Measurements from ENCODE around the gene FOCAD.

FOCAD gene

DNA sequence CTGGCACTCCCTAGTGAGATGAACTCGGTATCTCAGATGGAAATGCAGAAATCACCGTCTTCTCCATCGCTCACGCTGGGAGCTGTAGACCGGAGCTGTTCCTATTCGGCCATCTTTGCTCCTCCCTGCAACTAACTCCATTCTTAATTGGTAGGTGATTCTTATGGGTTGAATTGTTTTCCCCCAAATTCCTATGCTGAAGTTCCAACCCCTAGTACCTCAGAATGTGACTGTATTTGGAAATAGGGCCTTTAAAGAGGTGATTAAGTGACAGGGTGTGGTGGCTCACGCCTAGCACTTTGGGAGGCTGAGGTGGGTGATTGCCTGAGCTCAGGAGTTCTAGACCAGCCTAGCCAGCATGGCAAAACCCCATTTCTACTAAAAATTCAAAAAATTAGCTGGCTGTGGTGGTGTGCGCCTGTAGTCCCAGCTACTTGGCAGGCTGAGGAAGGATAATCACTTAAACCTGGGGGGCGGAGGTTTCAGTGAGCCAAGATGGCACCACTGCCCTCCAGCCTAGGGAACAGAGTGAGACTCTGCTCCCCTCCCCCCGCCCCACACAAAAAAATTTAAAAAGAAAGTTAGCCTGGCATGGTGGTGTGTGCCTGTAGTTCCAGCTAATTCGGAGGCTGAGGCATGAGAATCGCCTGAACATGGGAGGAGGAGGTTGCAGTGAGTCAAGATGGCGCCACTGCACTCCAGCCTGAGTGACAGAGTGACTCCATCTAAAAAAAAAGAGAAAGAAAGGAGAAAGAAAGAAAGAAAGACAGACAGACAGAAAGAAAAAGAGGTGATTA is 25.2 kb upstream of the FOCAD start:
- Histone ChIP-seq H3K27me3 (no peaks in the 10 kb centered on the region), H3K9me3 (no peaks in the 10 kb centered on the region), H3K4me1 (no peaks in the 10 kb centered on the region), H3K4me3 (peak overlapping the region; percentile 50 to 52), H3K36me3 (no peaks in the 10 kb centered on the region), H3K27ac (no peak overlapping the region)
- intact Hi-C loops (cut with DNase I; ENCODE audit: low total_unique reads): no loop called here
- TF ChIP-seq CTCF (IDR thresholded peaks at IDR 0.05): no peak
- no peak for DNase-seq

- TF ChIP-seq CTCF (IDR thresholded peaks at IDR 0.05): no peak
- no peaks in the 10 kb centered on the region for H3K36me3 ChIP-seq
- no peak overlapping the region for H3K27ac ChIP-seq
- no peak overlapping the region for H3K4me3 ChIP-seq
- no peaks in the 10 kb centered on the region for H3K9me3 ChIP-seq
- intact Hi-C loops (cut with DNase I; ENCODE audit: low total_unique reads): no loop called here
- H3K27me3 ChIP-seq: no peaks in the 10 kb centered on the region
- no peaks in the 10 kb centered on the region for H3K4me1 ChIP-seq
- DNase-seq: no peak
These were observed 24.5 kb upstream of the FOCAD start for GRCh38 chr9:20659474-20659967.

- intact Hi-C loops (cut with DNase I; ENCODE audit: low total_unique reads): no loop called here
- Histone ChIP-seq H3K4me1 (no peaks in the 10 kb centered on the region), H3K27ac (no peak overlapping the region), H3K4me3 (no peak overlapping the region), H3K27me3 (no peaks in the 10 kb centered on the region), H3K9me3 (no peaks in the 10 kb centered on the region), H3K36me3 (no peaks in the 10 kb centered on the region)
- no peak for DNase-seq
- no peak for TF ChIP-seq CTCF (IDR thresholded peaks at IDR 0.05)
These were observed 21.9 kb upstream of the FOCAD start for GRCh38 chr9:20662156-20662555.

GRCh38 chr9:20663133-20663532 is 20.9 kb upstream of the FOCAD start:
- no peak for TF ChIP-seq CTCF (IDR thresholded peaks at IDR 0.05)
- no peak for DNase-seq
- Histone ChIP-seq H3K4me3 (no peak overlapping the region), H3K9me3 (no peaks in the 10 kb centered on the region), H3K27me3 (no peaks in the 10 kb centered on the region), H3K27ac (no peak overlapping the region), H3K4me1 (no peaks in the 10 kb centered on the region), H3K36me3 (no peaks in the 10 kb centered on the region)
- intact Hi-C loops (cut with DNase I; ENCODE audit: low total_unique reads): no loop called here

GRCh38 chr9:20664501-20664900 is 19.6 kb upstream of the FOCAD start:
- intact Hi-C loops (cut with DNase I; ENCODE audit: low total_unique reads): no loop called here
- H3K27me3 ChIP-seq: no peaks in the 10 kb centered on the region
- H3K9me3 ChIP-seq: no peaks in the 10 kb centered on the region
- no peak overlapping the region for H3K27ac ChIP-seq
- no peak overlapping the region for H3K4me3 ChIP-seq
- DNase-seq: no peak
- no peak for TF ChIP-seq CTCF (IDR thresholded peaks at IDR 0.05)
- no peaks in the 10 kb centered on the region for H3K36me3 ChIP-seq
- H3K4me1 ChIP-seq: no peaks in the 10 kb centered on the region

Data from tibial artery (tissue), 4 donors.